Measurements from ENCODE around the gene LILRB1. TPM values are rescaled to one million over a fixed set of nuclear protein-coding genes. Genes with fewer than 3 reads are reported as not detected.

LILRB1 gene
- total and polyA plus RNA-seq, 9 of the 15 experiments (the other 6 are each of a cell fraction or from before 2014, with no cell fraction given), result not detected

DNA sequence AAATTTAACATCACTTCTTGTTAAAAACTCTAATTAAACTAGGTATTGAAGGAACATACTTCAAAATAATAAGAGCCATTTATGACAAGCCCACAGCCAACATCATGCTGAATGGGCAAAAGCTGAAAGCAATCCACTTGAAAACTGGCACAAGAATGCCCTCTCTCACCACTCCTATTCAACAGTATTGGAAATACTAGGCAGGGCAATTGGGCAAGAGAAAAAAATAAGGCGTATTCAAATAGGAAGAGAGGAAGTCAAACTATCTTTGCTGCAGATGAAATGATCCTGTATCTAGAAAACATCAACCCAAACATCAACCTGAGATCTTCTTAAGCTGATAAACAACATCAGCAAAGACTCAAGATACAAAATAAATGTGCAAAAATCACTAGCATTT, 15.6 kb upstream of the LILRB1 start:
- Histone ChIP-seq H3K27me3 (ENCODE audit: control insufficient read depth in 2 of 2, insufficient read depth in 2 of 2, low read length in 2 of 2) (peaks cover 2% of the 10 kb centered on the region in 2 experiments; a peak in 2 of 5 replicates), H2AFZ (ENCODE audit: low read depth, low read length) (no peak overlapping the region), H3K36me3 (ENCODE audit: control insufficient read depth, insufficient read depth, low read length) (no peaks in the 10 kb centered on the region), H3K9me1 (ENCODE audit: control insufficient read depth, insufficient read depth, low read length) (no peaks in the 10 kb centered on the region), H3K9me3 (replicated peaks; ENCODE audit: control insufficient read depth, insufficient read depth, low read depth, low read length) (no peaks in the 10 kb centered on the region), H4K20me1 (replicated peaks; ENCODE audit: control insufficient read depth, insufficient read depth, low read length) (no peaks in the 10 kb centered on the region; the same call in 1 of the 2 replicates), H3K79me2 (ENCODE audit: control insufficient read depth, insufficient read depth, low read length) (no peaks in the 10 kb centered on the region), H3K4me3 (no peak overlapping the region), H3K27ac (ENCODE audit: extremely low read depth, low read depth, low read length) (no peak overlapping the region), H3K9ac (ENCODE audit: insufficient read depth in 1 of 2, low read depth in 2 of 2, low read length in 2 of 2) (no peak overlapping the region), H3K4me1 (replicated peaks in 1 of 2; ENCODE audit: control insufficient read depth in 2 of 2, insufficient read depth in 2 of 2, low read length in 2 of 2) (no peaks in the 10 kb centered on the region), H3K4me2 (ENCODE audit: insufficient read depth, low read length) (no peak overlapping the region)
- 8% methylated on average over 1 of the region's 1 CpG for WGBS (ENCODE audit: insufficient coverage, low coverage, missing lambda C conversion rate)
- no TSS peak for BruUV-seq (replicated peaks)
- ChIA-PET CTCF (ENCODE audit: low intra/inter-chr PET ratio) (no interaction called here), POLR2A (no interaction called here)
- intact Hi-C loops (cut with micrococcal nuclease), result no loop called here
- no peak for TF ChIP-seq OTX1 (CRISPR knock-in tag; IDR thresholded peaks at IDR 0.05)
- TF ChIP-seq FOSL1 (tag; conservative IDR thresholded peaks at IDR 0.05), result no peak
- no peak for TF ChIP-seq NCOR1 (IDR thresholded peaks at IDR 0.05)
- TF ChIP-seq POLR2H (tag; IDR thresholded peaks at IDR 0.05; ENCODE audit: low read depth), result no peak
- no peak for TF ChIP-seq ZNF24 (IDR thresholded peaks at IDR 0.05)
- TF ChIP-seq CBX5 (IDR thresholded peaks at IDR 0.05; ENCODE audit: borderline replicate concordance, low read depth), result no peak
- no peak for TF ChIP-seq TBP (optimal IDR thresholded peaks at IDR 0.05; ENCODE audit: low read depth, low read length)
- no peak for TF ChIP-seq NFXL1 (CRISPR knock-in tag; IDR thresholded peaks at IDR 0.05)
- TF ChIP-seq SMARCC2 (IDR thresholded peaks at IDR 0.05; ENCODE audit: low read depth), result no peak
- in situ Hi-C loops (cut with MboI), result no loop called here
- FAIRE-seq, result peak; percentile 35
- no peak for ATAC-seq
- DNase-seq (ENCODE audit: extremely low read depth in 1 of 4, low spot score in 3 of 4), result no peak

- ChIA-PET POLR2A (no interaction called here), CTCF (ENCODE audit: low intra/inter-chr PET ratio) (no interaction called here)
- no peak for ATAC-seq
- 1% methylated on average over 3 of the region's 3 CpGs for WGBS (ENCODE audit: insufficient coverage, low coverage, missing lambda C conversion rate)
- no peaks in the 10 kb centered on the region for H3K79me2 ChIP-seq (ENCODE audit: control insufficient read depth, insufficient read depth, low read length)
- H3K9me3 ChIP-seq (replicated peaks; ENCODE audit: control insufficient read depth, insufficient read depth, low read depth, low read length), result no peaks in the 10 kb centered on the region
- H4K20me1 ChIP-seq (replicated peaks; ENCODE audit: control insufficient read depth, insufficient read depth, low read length), result no peaks in the 10 kb centered on the region
- H3K36me3 ChIP-seq (ENCODE audit: control insufficient read depth, insufficient read depth, low read length), result no peaks in the 10 kb centered on the region
- intact Hi-C loops (cut with micrococcal nuclease) (no loop called here), in situ Hi-C loops (cut with MboI) (no loop called here)
- no peak overlapping the region for H3K27ac ChIP-seq (ENCODE audit: extremely low read depth, low read depth, low read length)
- H3K9ac ChIP-seq (ENCODE audit: insufficient read depth in 1 of 2, low read depth in 2 of 2, low read length in 2 of 2), result no peak overlapping the region
- no peak for DNase-seq (ENCODE audit: extremely low read depth in 1 of 4, low spot score in 3 of 4)
- FAIRE-seq, result no peak
- H3K4me3 ChIP-seq, result no peak overlapping the region
- H3K27me3 ChIP-seq (ENCODE audit: control insufficient read depth in 2 of 2, insufficient read depth in 2 of 2, low read length in 2 of 2), result no peaks in the 10 kb centered on the region; a peak in 1 of 5 replicates
- H3K4me1 ChIP-seq (replicated peaks in 1 of 2; ENCODE audit: control insufficient read depth in 2 of 2, insufficient read depth in 2 of 2, low read length in 2 of 2), result no peaks in the 10 kb centered on the region
- no peak overlapping the region for H3K4me2 ChIP-seq (ENCODE audit: insufficient read depth, low read length)
- no peak overlapping the region for H2AFZ ChIP-seq (ENCODE audit: low read depth, low read length)
- no TSS peak for BruUV-seq (replicated peaks)
- H3K9me1 ChIP-seq (ENCODE audit: control insufficient read depth, insufficient read depth, low read length), result no peaks in the 10 kb centered on the region
- no peak for TF ChIP-seq THRAP3 (IDR thresholded peaks at IDR 0.05; ENCODE audit: borderline replicate concordance)
- TF ChIP-seq, protein P1, sequence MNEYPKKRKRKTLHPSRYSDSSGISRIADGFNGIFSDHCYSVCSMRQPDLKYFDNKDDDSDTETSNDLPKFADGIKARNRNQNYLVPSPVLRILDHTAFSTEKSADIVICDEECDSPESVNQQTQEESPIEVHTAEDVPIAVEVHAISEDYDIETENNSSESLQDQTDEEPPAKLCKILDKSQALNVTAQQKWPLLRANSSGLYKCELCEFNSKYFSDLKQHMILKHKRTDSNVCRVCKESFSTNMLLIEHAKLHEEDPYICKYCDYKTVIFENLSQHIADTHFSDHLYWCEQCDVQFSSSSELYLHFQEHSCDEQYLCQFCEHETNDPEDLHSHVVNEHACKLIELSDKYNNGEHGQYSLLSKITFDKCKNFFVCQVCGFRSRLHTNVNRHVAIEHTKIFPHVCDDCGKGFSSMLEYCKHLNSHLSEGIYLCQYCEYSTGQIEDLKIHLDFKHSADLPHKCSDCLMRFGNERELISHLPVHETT (CRISPR knock-in tag; conservative IDR thresholded peaks at IDR 0.05 in 1 of 2, IDR thresholded peaks at IDR 0.05 in 1 of 2), result no peak
- no peak for TF ChIP-seq TAF1 (IDR thresholded peaks at IDR 0.05; ENCODE audit: control insufficient read depth, extremely low read depth, insufficient read depth, low read length, severe bottlenecking)
- no peak for TF ChIP-seq ZNF23 (CRISPR knock-in tag; IDR thresholded peaks at IDR 0.05)
- TF ChIP-seq ID3 (CRISPR knock-in tag; IDR thresholded peaks at IDR 0.05), result no peak
- no peak for TF ChIP-seq ID3 (tag; IDR thresholded peaks at IDR 0.05)
- no peak for TF ChIP-seq ZNF444 (CRISPR knock-in tag; IDR thresholded peaks at IDR 0.05)
- no peak for TF ChIP-seq CAMTA2 (CRISPR knock-in tag; conservative IDR thresholded peaks at IDR 0.05)
- TF ChIP-seq CBFB (CRISPR knock-in tag; IDR thresholded peaks at IDR 0.05), result no peak
These were observed 14.2 kb upstream of the LILRB1 start for GRCh38 chr19:54616057-54616456.
